ENCODE results near the gene KCNJ5. TPM values are rescaled to one million over a fixed set of nuclear protein-coding genes. Genes with fewer than 3 reads are reported as not detected.

The KCNJ5 gene
- total and polyA plus RNA-seq, 2 experiments from 2014 or later = not detected

DNA sequence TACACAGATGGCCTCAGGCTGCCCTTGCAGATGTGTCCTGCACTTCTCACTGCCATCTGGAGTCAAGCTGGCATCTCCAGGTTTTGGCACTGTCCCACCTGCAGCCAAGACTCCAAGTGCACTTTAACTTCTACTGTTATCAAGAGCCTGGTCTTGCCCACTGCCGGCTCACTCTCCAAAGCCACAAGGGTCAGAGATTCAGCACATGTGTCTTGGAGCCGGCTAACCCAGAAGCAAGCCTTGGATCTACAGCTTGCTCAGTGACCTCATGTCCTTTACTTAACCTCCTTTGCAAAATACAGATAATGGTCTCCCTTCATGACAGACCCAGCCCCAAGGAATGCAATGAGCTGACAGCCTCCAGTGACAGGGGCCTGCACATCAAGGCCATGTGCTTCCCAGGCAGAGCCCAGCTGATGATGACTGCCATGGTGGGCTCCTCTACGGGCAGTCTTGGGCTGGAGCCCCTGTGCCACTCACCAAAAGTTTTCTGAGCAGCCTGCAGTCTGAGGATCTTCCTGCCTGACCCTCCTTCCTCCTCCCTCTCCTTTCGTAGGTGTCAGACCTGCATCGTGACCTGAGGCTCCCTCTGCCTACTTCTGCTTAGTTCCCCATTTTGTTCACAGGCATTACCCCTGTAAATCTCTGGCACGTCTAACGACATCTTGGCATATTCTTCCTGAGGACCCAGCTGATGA is 42.5 kb downstream of the KCNJ5 start:
- Mint-ChIP-seq H3K4me1 (peaks cover 35% of the 10 kb centered on the region), H3K36me3 (ENCODE audit: low read depth) (no peaks in the 10 kb centered on the region), H3K27me3 (ENCODE audit: insufficient read depth, low read depth, poor library complexity) (peaks cover 34% of the 10 kb centered on the region), H3K9me3 (no peaks in the 10 kb centered on the region; the same call in 2 of the 3 replicates), H3K4me3 (no peak overlapping the region), H3K27ac (no peak overlapping the region)
- H3K4me2 ChIP-seq = no peak overlapping the region
- H3K9me2 ChIP-seq (ENCODE audit: insufficient read depth) = no peaks in the 10 kb centered on the region
- DNase-seq (ENCODE audit: low spot score) = no peak
- no peaks in the 10 kb centered on the region for H4K20me1 ChIP-seq (replicated peaks; ENCODE audit: insufficient read depth)
- peaks cover 21% of the 10 kb centered on the region; the same call in 1 of the 2 replicates for H3K27me3 ChIP-seq (ENCODE audit: insufficient read depth)
- H3K4me3 ChIP-seq = no peak overlapping the region
- H3F3A ChIP-seq (replicated peaks; ENCODE audit: low read depth) = no peaks in the 10 kb centered on the region
- H3K36me3 ChIP-seq (ENCODE audit: insufficient read depth) = no peaks in the 10 kb centered on the region
- TF ChIP-seq, protein P1, sequence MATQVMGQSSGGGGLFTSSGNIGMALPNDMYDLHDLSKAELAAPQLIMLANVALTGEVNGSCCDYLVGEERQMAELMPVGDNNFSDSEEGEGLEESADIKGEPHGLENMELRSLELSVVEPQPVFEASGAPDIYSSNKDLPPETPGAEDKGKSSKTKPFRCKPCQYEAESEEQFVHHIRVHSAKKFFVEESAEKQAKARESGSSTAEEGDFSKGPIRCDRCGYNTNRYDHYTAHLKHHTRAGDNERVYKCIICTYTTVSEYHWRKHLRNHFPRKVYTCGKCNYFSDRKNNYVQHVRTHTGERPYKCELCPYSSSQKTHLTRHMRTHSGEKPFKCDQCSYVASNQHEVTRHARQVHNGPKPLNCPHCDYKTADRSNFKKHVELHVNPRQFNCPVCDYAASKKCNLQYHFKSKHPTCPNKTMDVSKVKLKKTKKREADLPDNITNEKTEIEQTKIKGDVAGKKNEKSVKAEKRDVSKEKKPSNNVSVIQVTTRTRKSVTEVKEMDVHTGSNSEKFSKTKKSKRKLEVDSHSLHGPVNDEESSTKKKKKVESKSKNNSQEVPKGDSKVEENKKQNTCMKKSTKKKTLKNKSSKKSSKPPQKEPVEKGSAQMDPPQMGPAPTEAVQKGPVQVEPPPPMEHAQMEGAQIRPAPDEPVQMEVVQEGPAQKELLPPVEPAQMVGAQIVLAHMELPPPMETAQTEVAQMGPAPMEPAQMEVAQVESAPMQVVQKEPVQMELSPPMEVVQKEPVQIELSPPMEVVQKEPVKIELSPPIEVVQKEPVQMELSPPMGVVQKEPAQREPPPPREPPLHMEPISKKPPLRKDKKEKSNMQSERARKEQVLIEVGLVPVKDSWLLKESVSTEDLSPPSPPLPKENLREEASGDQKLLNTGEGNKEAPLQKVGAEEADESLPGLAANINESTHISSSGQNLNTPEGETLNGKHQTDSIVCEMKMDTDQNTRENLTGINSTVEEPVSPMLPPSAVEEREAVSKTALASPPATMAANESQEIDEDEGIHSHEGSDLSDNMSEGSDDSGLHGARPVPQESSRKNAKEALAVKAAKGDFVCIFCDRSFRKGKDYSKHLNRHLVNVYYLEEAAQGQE (IDR thresholded peaks at IDR 0.05; ENCODE audit: unreplicated experiment) = no peak
- no peak for TF ChIP-seq EZH2phosphoT487 (IDR thresholded peaks at IDR 0.05; ENCODE audit: unreplicated experiment)
- TF ChIP-seq JUNB (IDR thresholded peaks at IDR 0.05; ENCODE audit: unreplicated experiment) = no peak
- TF ChIP-seq POLR2AphosphoS5 (IDR thresholded peaks at IDR 0.05; ENCODE audit: low read depth) = no peak
- TF ChIP-seq STAT1 (IDR thresholded peaks at IDR 0.05; ENCODE audit: unreplicated experiment) = no peak
- no peak for TF ChIP-seq NANOG (IDR thresholded peaks at IDR 0.05; ENCODE audit: borderline replicate concordance)
- no peak for TF ChIP-seq EZH2 (IDR thresholded peaks at IDR 0.05; ENCODE audit: low read depth, unreplicated experiment)
- TF ChIP-seq ZNF331 (CRISPR knock-in tag; IDR thresholded peaks at IDR 0.05; ENCODE audit: low read depth) = no peak
- TF ChIP-seq, protein P2, sequence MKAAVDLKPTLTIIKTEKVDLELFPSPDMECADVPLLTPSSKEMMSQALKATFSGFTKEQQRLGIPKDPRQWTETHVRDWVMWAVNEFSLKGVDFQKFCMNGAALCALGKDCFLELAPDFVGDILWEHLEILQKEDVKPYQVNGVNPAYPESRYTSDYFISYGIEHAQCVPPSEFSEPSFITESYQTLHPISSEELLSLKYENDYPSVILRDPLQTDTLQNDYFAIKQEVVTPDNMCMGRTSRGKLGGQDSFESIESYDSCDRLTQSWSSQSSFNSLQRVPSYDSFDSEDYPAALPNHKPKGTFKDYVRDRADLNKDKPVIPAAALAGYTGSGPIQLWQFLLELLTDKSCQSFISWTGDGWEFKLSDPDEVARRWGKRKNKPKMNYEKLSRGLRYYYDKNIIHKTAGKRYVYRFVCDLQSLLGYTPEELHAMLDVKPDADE (IDR thresholded peaks at IDR 0.05) = no peak
- no peaks in the 10 kb centered on the region for H3K79me2 ChIP-seq (replicated peaks; ENCODE audit: insufficient read depth)
- ATAC-seq = no peak
- peaks cover 18% of the 10 kb centered on the region for H3K4me1 ChIP-seq (ENCODE audit: insufficient read depth)
- no peak overlapping the region for H3K27ac ChIP-seq (ENCODE audit: low read depth)
- no peak overlapping the region for H2AFZ ChIP-seq

DNA sequence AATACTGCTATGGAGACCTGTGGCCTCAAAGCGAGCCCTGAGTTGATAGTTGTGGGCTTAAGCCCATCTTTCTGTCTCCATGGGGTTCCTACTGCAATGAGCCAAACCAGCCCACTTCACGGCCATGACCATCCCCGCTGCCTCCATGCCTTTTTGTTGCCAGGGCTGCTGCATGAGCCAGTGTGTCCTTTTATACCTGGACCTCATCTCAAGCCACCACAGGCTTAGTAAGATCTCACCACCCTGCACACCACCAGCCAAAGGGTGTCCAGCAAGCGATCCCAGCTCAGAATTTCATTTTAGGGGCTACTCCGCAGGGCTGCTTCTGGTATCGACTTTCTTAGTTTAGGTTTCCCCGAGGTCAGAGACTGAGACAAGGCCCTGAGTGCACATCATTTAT is 43.2 kb downstream of the KCNJ5 start:
- Mint-ChIP-seq H3K4me1 (peaks cover 32% of the 10 kb centered on the region), H3K27ac (no peak overlapping the region), H3K4me3 (no peak overlapping the region), H3K9me3 (no peaks in the 10 kb centered on the region; the same call in 2 of the 3 replicates), H3K36me3 (ENCODE audit: low read depth) (no peaks in the 10 kb centered on the region), H3K27me3 (ENCODE audit: insufficient read depth, low read depth, poor library complexity) (peaks cover 30% of the 10 kb centered on the region)
- Histone ChIP-seq H3K27me3 (ENCODE audit: insufficient read depth) (peaks cover 17% of the 10 kb centered on the region; the same call in 1 of the 2 replicates), H3K79me2 (replicated peaks; ENCODE audit: insufficient read depth) (no peaks in the 10 kb centered on the region), H3K36me3 (ENCODE audit: insufficient read depth) (no peaks in the 10 kb centered on the region), H3K4me2 (no peak overlapping the region), H3K9me2 (ENCODE audit: insufficient read depth) (no peaks in the 10 kb centered on the region), H4K20me1 (replicated peaks; ENCODE audit: insufficient read depth) (no peaks in the 10 kb centered on the region), H3K4me3 (no peak overlapping the region), H3K27ac (ENCODE audit: low read depth) (no peak overlapping the region), H2AFZ (no peak overlapping the region), H3K4me1 (ENCODE audit: insufficient read depth) (peaks cover 16% of the 10 kb centered on the region), H3F3A (replicated peaks; ENCODE audit: low read depth) (no peaks in the 10 kb centered on the region)
- no peak for ATAC-seq
- DNase-seq (ENCODE audit: low spot score) = no peak
- TF ChIP-seq JUNB (IDR thresholded peaks at IDR 0.05; ENCODE audit: unreplicated experiment) (no peak), EZH2phosphoT487 (IDR thresholded peaks at IDR 0.05; ENCODE audit: unreplicated experiment) (no peak), ZNF114 (CRISPR knock-in tag; IDR thresholded peaks at IDR 0.05) (no peak), STAT1 (IDR thresholded peaks at IDR 0.05; ENCODE audit: unreplicated experiment) (no peak)
- TF ChIP-seq, protein P3, sequence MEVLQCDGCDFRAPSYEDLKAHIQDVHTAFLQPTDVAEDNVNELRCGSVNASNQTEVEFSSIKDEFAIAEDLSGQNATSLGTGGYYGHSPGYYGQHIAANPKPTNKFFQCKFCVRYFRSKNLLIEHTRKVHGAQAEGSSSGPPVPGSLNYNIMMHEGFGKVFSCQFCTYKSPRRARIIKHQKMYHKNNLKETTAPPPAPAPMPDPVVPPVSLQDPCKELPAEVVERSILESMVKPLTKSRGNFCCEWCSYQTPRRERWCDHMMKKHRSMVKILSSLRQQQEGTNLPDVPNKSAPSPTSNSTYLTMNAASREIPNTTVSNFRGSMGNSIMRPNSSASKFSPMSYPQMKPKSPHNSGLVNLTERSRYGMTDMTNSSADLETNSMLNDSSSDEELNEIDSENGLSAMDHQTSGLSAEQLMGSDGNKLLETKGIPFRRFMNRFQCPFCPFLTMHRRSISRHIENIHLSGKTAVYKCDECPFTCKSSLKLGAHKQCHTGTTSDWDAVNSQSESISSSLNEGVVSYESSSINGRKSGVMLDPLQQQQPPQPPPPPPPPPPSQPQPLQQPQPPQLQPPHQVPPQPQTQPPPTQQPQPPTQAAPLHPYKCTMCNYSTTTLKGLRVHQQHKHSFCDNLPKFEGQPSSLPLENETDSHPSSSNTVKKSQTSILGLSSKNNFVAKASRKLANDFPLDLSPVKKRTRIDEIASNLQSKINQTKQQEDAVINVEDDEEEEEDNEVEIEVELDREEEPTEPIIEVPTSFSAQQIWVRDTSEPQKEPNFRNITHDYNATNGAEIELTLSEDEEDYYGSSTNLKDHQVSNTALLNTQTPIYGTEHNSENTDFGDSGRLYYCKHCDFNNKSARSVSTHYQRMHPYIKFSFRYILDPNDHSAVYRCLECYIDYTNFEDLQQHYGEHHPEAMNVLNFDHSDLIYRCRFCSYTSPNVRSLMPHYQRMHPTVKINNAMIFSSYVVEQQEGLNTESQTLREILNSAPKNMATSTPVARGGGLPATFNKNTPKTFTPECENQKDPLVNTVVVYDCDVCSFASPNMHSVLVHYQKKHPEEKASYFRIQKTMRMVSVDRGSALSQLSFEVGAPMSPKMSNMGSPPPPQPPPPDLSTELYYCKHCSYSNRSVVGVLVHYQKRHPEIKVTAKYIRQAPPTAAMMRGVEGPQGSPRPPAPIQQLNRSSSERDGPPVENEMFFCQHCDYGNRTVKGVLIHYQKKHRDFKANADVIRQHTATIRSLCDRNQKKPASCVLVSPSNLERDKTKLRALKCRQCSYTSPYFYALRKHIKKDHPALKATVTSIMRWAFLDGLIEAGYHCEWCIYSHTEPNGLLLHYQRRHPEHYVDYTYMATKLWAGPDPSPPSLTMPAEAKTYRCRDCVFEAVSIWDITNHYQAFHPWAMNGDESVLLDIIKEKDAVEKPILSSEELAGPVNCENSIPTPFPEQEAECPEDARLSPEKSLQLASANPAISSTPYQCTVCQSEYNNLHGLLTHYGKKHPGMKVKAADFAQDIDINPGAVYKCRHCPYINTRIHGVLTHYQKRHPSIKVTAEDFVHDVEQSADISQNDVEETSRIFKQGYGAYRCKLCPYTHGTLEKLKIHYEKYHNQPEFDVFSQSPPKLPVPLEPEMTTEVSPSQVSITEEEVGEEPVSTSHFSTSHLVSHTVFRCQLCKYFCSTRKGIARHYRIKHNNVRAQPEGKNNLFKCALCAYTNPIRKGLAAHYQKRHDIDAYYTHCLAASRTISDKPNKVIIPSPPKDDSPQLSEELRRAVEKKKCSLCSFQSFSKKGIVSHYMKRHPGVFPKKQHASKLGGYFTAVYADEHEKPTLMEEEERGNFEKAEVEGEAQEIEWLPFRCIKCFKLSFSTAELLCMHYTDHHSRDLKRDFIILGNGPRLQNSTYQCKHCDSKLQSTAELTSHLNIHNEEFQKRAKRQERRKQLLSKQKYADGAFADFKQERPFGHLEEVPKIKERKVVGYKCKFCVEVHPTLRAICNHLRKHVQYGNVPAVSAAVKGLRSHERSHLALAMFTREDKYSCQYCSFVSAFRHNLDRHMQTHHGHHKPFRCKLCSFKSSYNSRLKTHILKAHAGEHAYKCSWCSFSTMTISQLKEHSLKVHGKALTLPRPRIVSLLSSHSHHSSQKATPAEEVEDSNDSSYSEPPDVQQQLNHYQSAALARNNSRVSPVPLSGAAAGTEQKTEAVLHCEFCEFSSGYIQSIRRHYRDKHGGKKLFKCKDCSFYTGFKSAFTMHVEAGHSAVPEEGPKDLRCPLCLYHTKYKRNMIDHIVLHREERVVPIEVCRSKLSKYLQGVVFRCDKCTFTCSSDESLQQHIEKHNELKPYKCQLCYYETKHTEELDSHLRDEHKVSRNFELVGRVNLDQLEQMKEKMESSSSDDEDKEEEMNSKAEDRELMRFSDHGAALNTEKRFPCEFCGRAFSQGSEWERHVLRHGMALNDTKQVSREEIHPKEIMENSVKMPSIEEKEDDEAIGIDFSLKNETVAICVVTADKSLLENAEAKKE (CRISPR knock-in tag; IDR thresholded peaks at IDR 0.05) = no peak

Data from GM23338 (cell line).